ENCODE results near the gene SCN9A.

Gene SCN9A

GRCh38 chr2:166170356-166170755, 205.4 kb downstream of the SCN9A start:
- no peak for TF ChIP-seq CTCF (IDR thresholded peaks at IDR 0.05; ENCODE audit: poor library complexity, severe bottlenecking)
- no peaks in the 10 kb centered on the region for H3K27me3 ChIP-seq (ENCODE audit: insufficient read depth, poor library complexity, severe bottlenecking)
- DNase-seq (ENCODE audit: low spot score) (no peak), ATAC-seq (ENCODE audit: low read depth) (peak; percentile 61)
- no peaks in the 10 kb centered on the region for H3K4me1 ChIP-seq (ENCODE audit: insufficient read depth, poor library complexity, severe bottlenecking)
- no peaks in the 10 kb centered on the region for H3K9me3 ChIP-seq (ENCODE audit: severe bottlenecking)
- no peak overlapping the region for H3K4me3 ChIP-seq (ENCODE audit: severe bottlenecking)
- no peaks in the 10 kb centered on the region for H3K36me3 ChIP-seq (ENCODE audit: low read depth)
- H3K27ac ChIP-seq (ENCODE audit: poor library complexity, severe bottlenecking) = no peak overlapping the region

DNA sequence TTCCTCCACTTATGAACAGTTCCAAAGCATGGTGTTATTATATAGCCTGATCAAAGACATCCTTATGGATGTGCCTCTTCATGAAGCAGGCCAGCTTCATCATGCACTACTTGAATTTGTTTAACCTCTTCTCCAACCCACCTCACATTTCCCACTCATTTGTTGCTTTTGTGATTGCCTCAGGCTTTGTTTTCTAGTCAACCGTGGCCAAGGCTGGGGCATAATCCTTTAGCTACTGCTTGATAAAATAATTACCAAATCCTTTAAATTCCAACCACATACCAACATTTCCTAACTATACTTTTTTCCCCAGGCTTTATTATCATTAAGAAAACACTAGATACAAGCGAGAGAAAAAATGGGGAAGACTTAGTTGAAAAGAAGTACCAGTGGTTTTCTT, 208.3 kb downstream of the SCN9A start:
- no peaks in the 10 kb centered on the region for H3K4me1 ChIP-seq (ENCODE audit: insufficient read depth, poor library complexity, severe bottlenecking)
- TF ChIP-seq CTCF (IDR thresholded peaks at IDR 0.05; ENCODE audit: poor library complexity, severe bottlenecking) = no peak
- H3K9me3 ChIP-seq (ENCODE audit: severe bottlenecking) = no peaks in the 10 kb centered on the region
- H3K27ac ChIP-seq (ENCODE audit: poor library complexity, severe bottlenecking) = no peak overlapping the region
- 0 out of 3 replicates have a peak, but pooled peaks have one; percentile 10 for ATAC-seq (ENCODE audit: low read depth)
- no peak overlapping the region for H3K4me3 ChIP-seq (ENCODE audit: severe bottlenecking)
- H3K36me3 ChIP-seq (ENCODE audit: low read depth) = no peaks in the 10 kb centered on the region
- DNase-seq (ENCODE audit: low spot score) = no peak
- H3K27me3 ChIP-seq (ENCODE audit: insufficient read depth, poor library complexity, severe bottlenecking) = no peaks in the 10 kb centered on the region

GRCh38 chr2:166163775-166164174, 212.0 kb downstream of the SCN9A start:
- H3K4me3 ChIP-seq (ENCODE audit: severe bottlenecking) = no peak overlapping the region
- no peaks in the 10 kb centered on the region for H3K9me3 ChIP-seq (ENCODE audit: severe bottlenecking)
- H3K27ac ChIP-seq (ENCODE audit: poor library complexity, severe bottlenecking) = no peak overlapping the region
- no peaks in the 10 kb centered on the region for H3K27me3 ChIP-seq (ENCODE audit: insufficient read depth, poor library complexity, severe bottlenecking)
- ATAC-seq (ENCODE audit: low read depth) = no peak
- H3K36me3 ChIP-seq (ENCODE audit: low read depth) = no peaks in the 10 kb centered on the region
- DNase-seq (ENCODE audit: low spot score) = no peak
- no peak for TF ChIP-seq CTCF (IDR thresholded peaks at IDR 0.05; ENCODE audit: poor library complexity, severe bottlenecking)
- no peaks in the 10 kb centered on the region for H3K4me1 ChIP-seq (ENCODE audit: insufficient read depth, poor library complexity, severe bottlenecking)

DNA sequence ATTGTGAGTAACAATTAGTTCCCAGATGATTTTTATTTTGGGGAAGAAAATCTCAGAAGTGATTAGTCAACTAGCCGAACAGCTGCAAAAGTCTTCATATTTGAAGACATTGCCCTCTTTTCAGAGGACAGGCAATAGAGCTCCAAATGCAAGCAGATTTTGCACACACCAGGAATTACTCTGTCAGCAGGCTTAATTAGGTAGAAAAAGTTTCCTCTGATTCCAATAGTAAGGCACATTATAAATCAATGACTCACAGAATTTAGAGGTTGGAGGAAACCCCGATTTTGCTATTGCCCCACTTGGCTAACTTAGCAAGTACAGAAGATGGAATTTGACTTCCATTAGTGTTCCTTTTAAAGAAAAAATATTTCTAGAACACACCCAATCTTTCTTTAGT, 217.2 kb downstream of the SCN9A start:
- DNase-seq (ENCODE audit: low spot score) (no peak), ATAC-seq (ENCODE audit: low read depth) (no peak)
- Histone ChIP-seq H3K9me3 (ENCODE audit: severe bottlenecking) (no peaks in the 10 kb centered on the region), H3K27ac (ENCODE audit: poor library complexity, severe bottlenecking) (no peak overlapping the region), H3K36me3 (ENCODE audit: low read depth) (no peaks in the 10 kb centered on the region), H3K4me1 (ENCODE audit: insufficient read depth, poor library complexity, severe bottlenecking) (no peaks in the 10 kb centered on the region), H3K4me3 (ENCODE audit: severe bottlenecking) (no peak overlapping the region), H3K27me3 (ENCODE audit: insufficient read depth, poor library complexity, severe bottlenecking) (no peaks in the 10 kb centered on the region)
- TF ChIP-seq CTCF (IDR thresholded peaks at IDR 0.05; ENCODE audit: poor library complexity, severe bottlenecking) = no peak

GRCh38 chr2:166157578-166157977, 218.2 kb downstream of the SCN9A start:
- no peak overlapping the region for H3K27ac ChIP-seq (ENCODE audit: poor library complexity, severe bottlenecking)
- H3K4me3 ChIP-seq (ENCODE audit: severe bottlenecking) = no peak overlapping the region
- TF ChIP-seq CTCF (IDR thresholded peaks at IDR 0.05; ENCODE audit: poor library complexity, severe bottlenecking) = no peak

More at GRCh38 chr2:166157578-166157977, 218.2 kb downstream of the SCN9A start:
- H3K36me3 ChIP-seq (ENCODE audit: low read depth) = no peaks in the 10 kb centered on the region
- no peaks in the 10 kb centered on the region for H3K27me3 ChIP-seq (ENCODE audit: insufficient read depth, poor library complexity, severe bottlenecking)
- H3K4me1 ChIP-seq (ENCODE audit: insufficient read depth, poor library complexity, severe bottlenecking) = no peaks in the 10 kb centered on the region
- DNase-seq (ENCODE audit: low spot score) (no peak), ATAC-seq (ENCODE audit: low read depth) (peak; percentile 38; the same call in 1 of the 3 replicates)
- H3K9me3 ChIP-seq (ENCODE audit: severe bottlenecking) = no peaks in the 10 kb centered on the region

Data from RWPE2 (cell line).